ENCODE measurements around the gene OGG1.

Gene OGG1

DNA sequence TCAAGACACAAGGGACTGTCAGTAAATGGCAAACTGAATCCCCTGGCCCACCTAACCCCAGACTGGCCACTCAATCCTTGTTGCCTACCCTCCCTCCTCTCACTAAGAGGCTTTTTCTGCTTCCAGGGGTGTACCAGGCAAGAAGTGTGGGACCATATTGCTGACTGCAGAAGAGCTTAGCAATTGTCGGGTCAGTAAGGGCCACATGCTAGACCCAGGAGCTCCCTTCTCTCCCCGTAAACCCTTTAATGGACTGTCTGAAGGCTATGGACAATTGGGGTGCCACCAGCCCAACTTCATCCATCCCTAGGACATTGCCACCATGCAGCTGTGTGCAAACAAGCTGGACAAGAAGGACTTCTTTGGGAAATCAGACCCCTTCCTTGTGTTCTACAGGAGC is 37.3 kb upstream of the OGG1 start:
- H3K4me3 ChIP-seq: no peak overlapping the region
- H3K27me3 ChIP-seq: peaks cover 0 to 8% (median 0%) of the 10 kb centered on the region in 11 experiments; a peak in 3 of 22 replicates
- TF ChIP-seq Cebpa-rat (IDR thresholded peaks at IDR 0.05): no peak
- H3K9me3 ChIP-seq (replicated peaks in 1 of 11): no peaks in the 10 kb centered on the region
- H3K36me3 ChIP-seq: no peaks in the 10 kb centered on the region
- no peak overlapping the region for H3K27ac ChIP-seq
- H3K9ac ChIP-seq: no peak overlapping the region
- H3K4me2 ChIP-seq: no peak overlapping the region
- no peaks in the 10 kb centered on the region for H4K20me1 ChIP-seq
- H3K4me1 ChIP-seq: peaks cover 0 to 26% (median 2%) of the 10 kb centered on the region in 10 experiments; a peak in 8 of 20 replicates

DNA sequence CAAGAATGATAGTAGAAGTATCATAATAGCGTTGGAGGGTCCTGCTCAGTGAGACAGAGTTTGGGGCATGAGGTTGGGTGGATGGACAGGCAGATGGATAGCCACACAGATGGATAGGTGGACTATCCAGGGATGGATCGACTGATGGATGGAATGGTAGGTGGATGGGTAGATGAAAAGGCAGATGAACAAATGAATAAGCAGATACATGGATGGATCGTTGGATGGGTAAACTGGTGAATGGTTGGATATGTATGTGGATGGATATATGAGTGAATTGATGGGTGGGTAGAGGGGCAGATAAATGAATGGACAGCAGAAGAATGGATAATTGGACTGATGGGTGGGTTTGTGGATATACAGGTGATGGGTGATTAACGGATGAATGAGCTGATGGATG is 36.6 kb upstream of the OGG1 start:
- no peaks in the 10 kb centered on the region for H3K36me3 ChIP-seq
- H3K9ac ChIP-seq: no peak overlapping the region
- H3K4me1 ChIP-seq: peaks cover 0 to 26% (median 4%) of the 10 kb centered on the region in 10 experiments; a peak in 11 of 20 replicates
- peaks cover 0 to 8% (median 0%) of the 10 kb centered on the region in 11 experiments; a peak in 3 of 22 replicates for H3K27me3 ChIP-seq
- no peak overlapping the region for H3K4me3 ChIP-seq
- no peak for TF ChIP-seq Cebpa-rat (IDR thresholded peaks at IDR 0.05)
- H4K20me1 ChIP-seq: no peaks in the 10 kb centered on the region
- no peak overlapping the region for H3K27ac ChIP-seq
- no peak overlapping the region for H3K4me2 ChIP-seq
- H3K9me3 ChIP-seq (replicated peaks in 1 of 11): no peaks in the 10 kb centered on the region

DNA sequence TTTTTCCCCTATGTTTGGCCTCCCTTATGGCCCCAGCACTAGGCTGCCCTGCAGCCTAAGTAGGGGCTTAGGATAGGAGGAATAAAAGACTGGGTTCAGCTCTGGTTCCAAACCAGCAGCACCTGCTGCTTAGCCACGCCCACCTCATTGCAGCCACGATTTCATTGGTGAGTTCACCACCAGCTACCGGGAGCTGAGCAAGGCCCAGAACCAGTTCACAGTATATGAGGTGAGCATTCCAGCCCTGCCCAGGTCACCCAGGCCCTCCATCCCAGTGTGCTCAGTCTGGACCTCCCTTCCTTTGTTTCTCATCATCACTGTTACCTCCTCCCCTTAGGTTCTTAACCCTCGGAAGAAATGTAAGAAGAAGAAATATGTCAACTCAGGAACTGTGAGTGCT is 34.6 kb upstream of the OGG1 start:
- Histone ChIP-seq H3K27me3 (peaks cover 0 to 8% (median 0%) of the 10 kb centered on the region in 11 experiments; a peak in 3 of 22 replicates), H3K4me3 (no peak overlapping the region), H3K9ac (no peak overlapping the region; a peak in 1 of 22 replicates), H3K27ac (peak overlapping the region in 1 of 11 experiments; percentile 34; a peak in 1 of 22 replicates), H3K4me2 (peak overlapping the region in 6 of 11 experiments; percentile 5 to 79 (median 38); a peak in 10 of 22 replicates), H3K4me1 (peaks cover 0 to 26% (median 6%) of the 10 kb centered on the region in 10 experiments; a peak in 16 of 20 replicates), H3K36me3 (no peaks in the 10 kb centered on the region), H3K9me3 (replicated peaks in 1 of 11) (no peaks in the 10 kb centered on the region), H4K20me1 (no peaks in the 10 kb centered on the region)
- TF ChIP-seq Cebpa-rat (IDR thresholded peaks at IDR 0.05): no peak

DNA sequence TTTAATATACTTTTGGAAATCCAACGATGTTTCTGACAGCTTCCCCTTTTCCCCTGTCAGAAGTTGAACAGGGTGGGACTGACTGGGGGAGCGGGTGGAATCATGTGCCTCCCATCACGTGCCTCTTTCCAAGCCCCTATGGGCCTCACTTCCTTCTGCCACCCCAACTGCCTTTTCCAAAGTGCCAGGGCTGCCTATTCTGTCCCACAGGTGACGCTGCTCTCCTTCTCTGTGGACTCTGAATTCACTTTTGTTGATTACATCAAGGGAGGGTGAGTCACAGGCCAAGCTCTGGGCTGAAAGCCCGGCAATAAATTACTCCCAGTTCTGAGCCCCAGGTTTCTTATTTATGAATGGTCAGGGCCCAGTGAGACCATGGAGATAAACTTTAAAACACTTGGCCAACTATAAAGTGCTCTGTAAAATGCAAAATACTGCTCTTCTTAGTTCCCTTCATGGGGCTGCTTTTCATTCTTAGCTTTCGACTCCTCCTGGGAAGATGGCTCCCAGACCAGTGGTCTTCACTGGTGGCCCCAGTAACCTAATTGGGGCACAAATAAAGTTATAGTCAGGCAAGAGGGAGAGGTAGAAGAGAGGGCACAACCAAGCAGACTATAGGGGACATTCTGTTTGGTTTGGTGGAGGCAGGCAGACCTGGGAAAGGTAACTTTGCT is 33.9 kb upstream of the OGG1 start:
- Histone ChIP-seq H3K4me2 (peak overlapping the region in 6 of 11 experiments; percentile 5 to 79 (median 38); a peak in 8 of 22 replicates), H3K9ac (no peak overlapping the region), H3K9me3 (replicated peaks in 1 of 11) (no peaks in the 10 kb centered on the region), H3K27me3 (peaks cover 0 to 8% (median 0%) of the 10 kb centered on the region in 11 experiments; a peak in 3 of 22 replicates), H4K20me1 (no peaks in the 10 kb centered on the region), H3K27ac (peak overlapping the region in 2 of 11 experiments; percentile 11 to 34; a peak in 2 of 22 replicates), H3K4me3 (no peak overlapping the region), H3K36me3 (no peaks in the 10 kb centered on the region), H3K4me1 (peaks cover 4 to 33% (median 14%) of the 10 kb centered on the region in 10 experiments)
- TF ChIP-seq Cebpa-rat (IDR thresholded peaks at IDR 0.05): no peak

DNA sequence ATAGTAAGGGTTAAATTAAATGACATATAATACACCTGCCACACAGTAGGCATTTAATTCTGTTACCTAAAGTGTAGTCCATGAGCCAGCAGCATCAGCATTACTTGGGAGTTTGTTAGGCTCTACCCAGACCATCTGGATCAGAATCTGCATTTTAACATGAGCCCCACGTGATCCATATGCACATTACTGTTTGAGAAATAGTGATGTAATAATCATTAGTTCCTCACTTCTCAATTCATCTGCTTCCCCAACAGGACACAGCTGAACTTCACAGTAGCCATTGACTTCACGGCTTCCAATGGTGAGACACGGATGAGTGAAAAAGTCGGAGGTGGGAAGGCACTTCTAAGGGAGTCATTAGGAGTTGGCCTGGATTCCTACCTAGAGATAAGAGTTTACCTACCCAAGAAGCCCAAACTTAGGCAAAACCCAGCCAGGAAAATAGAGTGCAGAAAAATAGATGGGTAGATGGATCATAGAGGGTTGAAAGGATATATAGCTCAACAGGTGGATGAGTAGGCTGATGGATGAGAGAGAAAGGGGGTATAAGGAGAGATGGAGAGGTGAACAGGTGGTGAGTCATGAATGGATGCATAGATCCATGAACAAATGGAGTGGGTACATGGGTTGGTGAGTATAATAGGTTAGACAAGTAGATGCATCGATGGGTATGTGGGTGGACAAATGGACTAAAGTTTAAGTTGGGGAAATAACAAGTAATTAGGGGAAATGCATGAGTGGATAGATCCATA is 32.8 kb upstream of the OGG1 start:
- Histone ChIP-seq H3K4me3 (no peak overlapping the region), H4K20me1 (no peaks in the 10 kb centered on the region), H3K27ac (no peak overlapping the region), H3K9me3 (replicated peaks in 1 of 11) (no peaks in the 10 kb centered on the region), H3K27me3 (peaks cover 0 to 8% (median 0%) of the 10 kb centered on the region in 11 experiments; a peak in 3 of 22 replicates), H3K4me1 (peaks cover 15 to 43% (median 25%) of the 10 kb centered on the region in 10 experiments), H3K9ac (no peak overlapping the region), H3K36me3 (no peaks in the 10 kb centered on the region), H3K4me2 (peak overlapping the region in 2 of 11 experiments; percentile 5 to 79; a peak in 2 of 22 replicates)
- no peak for TF ChIP-seq Cebpa-rat (IDR thresholded peaks at IDR 0.05)

DNA sequence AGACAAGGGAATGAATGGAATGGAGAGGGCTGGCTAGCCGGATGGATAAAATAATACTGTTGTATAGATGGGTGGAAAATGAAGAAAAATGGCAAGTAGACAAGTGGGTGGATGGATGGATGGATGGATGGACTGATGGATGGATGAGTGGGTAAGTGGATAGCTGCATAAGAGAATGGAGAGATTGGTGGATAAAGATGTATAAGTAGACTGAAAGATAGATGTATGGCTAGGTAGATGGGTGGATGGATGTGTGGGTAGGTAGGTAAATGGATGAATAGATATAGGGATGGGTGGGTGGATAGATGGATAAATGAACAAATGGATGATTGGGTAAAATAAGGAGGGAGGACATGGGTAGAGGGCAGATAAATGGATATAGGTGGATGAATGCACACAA is 32.2 kb upstream of the OGG1 start:
- H3K9me3 ChIP-seq (replicated peaks in 1 of 11): no peaks in the 10 kb centered on the region
- no peak for TF ChIP-seq Cebpa-rat (IDR thresholded peaks at IDR 0.05)
- no peaks in the 10 kb centered on the region for H3K36me3 ChIP-seq
- peaks cover 0 to 8% (median 0%) of the 10 kb centered on the region in 11 experiments; a peak in 3 of 22 replicates for H3K27me3 ChIP-seq
- H3K27ac ChIP-seq: no peak overlapping the region
- no peak overlapping the region for H3K4me3 ChIP-seq
- no peak overlapping the region for H3K9ac ChIP-seq
- 0 out of 22 replicates have a peak overlapping the region, but pooled peaks of 1 of the 11 experiments have one; percentile 1 for H3K4me2 ChIP-seq
- H4K20me1 ChIP-seq: no peaks in the 10 kb centered on the region
- peaks cover 19 to 48% (median 27%) of the 10 kb centered on the region in 10 experiments for H3K4me1 ChIP-seq

DNA sequence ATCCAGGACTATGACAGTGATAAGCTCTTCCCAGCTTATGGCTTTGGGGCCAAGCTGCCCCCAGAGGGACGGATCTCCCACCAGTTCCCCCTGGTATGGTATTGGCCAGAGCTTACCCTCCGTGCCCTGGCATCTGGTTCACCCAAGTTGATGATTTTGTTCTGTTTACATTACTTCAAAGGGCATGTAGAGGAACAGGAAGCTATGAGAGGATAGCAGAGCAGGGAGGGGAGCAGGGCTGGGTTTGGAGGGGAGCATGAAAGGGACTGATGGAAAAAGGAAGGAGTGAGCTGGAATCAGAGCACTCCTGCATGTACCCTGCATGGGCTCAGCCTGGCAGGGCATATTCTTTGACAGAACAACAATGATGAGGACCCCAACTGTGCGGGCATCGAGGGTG is 31.6 kb upstream of the OGG1 start:
- no peak for TF ChIP-seq Cebpa-rat (IDR thresholded peaks at IDR 0.05)
- H3K4me1 ChIP-seq: peaks cover 19 to 48% (median 29%) of the 10 kb centered on the region in 10 experiments
- no peak overlapping the region for H3K9ac ChIP-seq

DNA sequence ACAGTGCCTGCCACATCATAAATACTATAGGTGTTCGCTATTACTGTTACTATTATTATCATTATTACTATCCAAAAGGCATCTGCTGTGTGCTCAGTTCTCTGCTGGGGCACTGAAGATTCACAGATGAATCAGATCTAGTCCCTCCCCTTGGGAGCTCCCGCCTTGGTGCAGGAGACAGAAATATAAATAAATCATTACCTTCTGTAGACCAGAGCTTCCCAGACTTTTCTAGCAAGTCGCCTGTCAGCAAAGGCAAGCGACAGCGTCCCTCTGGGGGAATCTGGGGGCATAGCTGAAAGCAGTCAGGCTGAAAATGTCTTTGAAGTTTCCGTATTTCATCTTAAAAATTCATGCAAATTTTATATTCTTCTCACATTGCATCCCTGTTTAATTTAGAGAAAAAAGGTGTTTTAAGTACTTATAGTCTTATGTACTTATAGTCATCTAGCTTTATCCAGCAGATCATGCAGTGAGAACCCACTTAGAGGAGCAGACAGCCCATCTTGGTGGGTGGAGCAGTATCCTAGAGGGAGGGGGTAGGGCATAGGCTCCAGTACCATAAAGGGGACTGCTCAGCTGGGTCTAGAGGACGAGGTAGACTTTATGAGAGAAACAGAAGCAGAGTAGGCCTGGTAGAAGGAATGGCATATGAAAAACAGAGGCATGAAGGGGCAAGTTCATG is 28.6 kb upstream of the OGG1 start:
- peak overlapping the region; percentile 54 to 75 (median 67) for H3K4me2 ChIP-seq
- TF ChIP-seq Cebpa-rat (IDR thresholded peaks at IDR 0.05): no peak
- H3K27ac ChIP-seq: peak overlapping the region in 9 of 11 experiments; percentile 9 to 61 (median 42); a peak in 15 of 22 replicates
- H3K9ac ChIP-seq: peak overlapping the region in 9 of 11 experiments; percentile 0 to 40 (median 29); a peak in 8 of 22 replicates
- H3K9me3 ChIP-seq (replicated peaks in 1 of 11): no peaks in the 10 kb centered on the region
- no peak overlapping the region for H3K4me3 ChIP-seq
- H3K36me3 ChIP-seq: no peaks in the 10 kb centered on the region
- no peaks in the 10 kb centered on the region for H4K20me1 ChIP-seq
- no peaks in the 10 kb centered on the region; a peak in 1 of 22 replicates for H3K27me3 ChIP-seq
- peaks cover 20 to 33% (median 27%) of the 10 kb centered on the region in 10 experiments for H3K4me1 ChIP-seq

More for the DNA sequence above, 31.6 kb upstream of the OGG1 start:
- no peaks in the 10 kb centered on the region for H3K9me3 ChIP-seq (replicated peaks in 1 of 11)
- 0 out of 22 replicates have a peak overlapping the region, but pooled peaks of 3 of the 11 experiments have one; percentile 1 to 17 (median 9) for H3K4me2 ChIP-seq
- peaks cover 0 to 8% (median 0%) of the 10 kb centered on the region in 11 experiments; a peak in 3 of 22 replicates for H3K27me3 ChIP-seq
- no peak overlapping the region for H3K4me3 ChIP-seq
- no peak overlapping the region for H3K27ac ChIP-seq
- H3K36me3 ChIP-seq: no peaks in the 10 kb centered on the region
- H4K20me1 ChIP-seq: no peaks in the 10 kb centered on the region

Measured in BLaER1 treated with 17β-estradiol and CSF1 and Interleukin-3, amounts not matched to agents 10 nM and 100 nM (cell line).